Neuron (in vitro differentiated cells): ENCODE results near the gene CBR3.

Source experiments
- H2AFZ ChIP-seq: one replicate; pipeline ENCODE4 v1.6.1; 2013; ENCODE audit warnings: low read depth, mild to moderate bottlenecking, inconsistent platforms, low read length, moderate library complexity
- H3K27me3 ChIP-seq: one replicate; pipeline ENCODE4 v1.6.1; 2013; ENCODE audit warnings: low read length; ENCODE audit not compliant: insufficient read depth
- H3K36me3 ChIP-seq: one replicate; pipeline ENCODE4 v1.6.1; 2013; ENCODE audit warnings: low read length; ENCODE audit not compliant: insufficient read depth
- H3K4me1 ChIP-seq: one replicate; pipeline ENCODE4 v1.6.1; 2013; ENCODE audit warnings: low read length; ENCODE audit not compliant: insufficient read depth
- H3K4me3 ChIP-seq: 2 replicates; pipeline ENCODE4 v1.5.1; 2013; ENCODE audit warnings: mild to moderate bottlenecking, low read length, moderate library complexity
- H3K9me3 ChIP-seq: one replicate; pipeline ENCODE4 v1.6.1; 2013; ENCODE audit warnings: low read length

Gene CBR3

GRCh38 chr21:36186506-36187399 lies 51.9 kb downstream of the CBR3 start:
- Histone ChIP-seq H3K4me1 (peaks cover 8% of the 10 kb centered on the region), H2AFZ (no peak overlapping the region), H3K36me3 (no peaks in the 10 kb centered on the region), H3K27me3 (no peaks in the 10 kb centered on the region), H3K9me3 (no peaks in the 10 kb centered on the region), H3K4me3 (no peak overlapping the region)

GRCh38 chr21:36188081-36188681 lies 53.3 kb downstream of the CBR3 start:
- Histone ChIP-seq H2AFZ (no peak overlapping the region), H3K27me3 (no peaks in the 10 kb centered on the region), H3K4me1 (peaks cover 8% of the 10 kb centered on the region), H3K4me3 (no peak overlapping the region), H3K36me3 (no peaks in the 10 kb centered on the region), H3K9me3 (peaks cover 2% of the 10 kb centered on the region)

- peaks cover 2% of the 10 kb centered on the region for H3K9me3 ChIP-seq
- no peak overlapping the region for H2AFZ ChIP-seq
- H3K36me3 ChIP-seq: no peaks in the 10 kb centered on the region
- H3K4me3 ChIP-seq: no peak overlapping the region
- H3K27me3 ChIP-seq: no peaks in the 10 kb centered on the region
- H3K4me1 ChIP-seq: peaks cover 8% of the 10 kb centered on the region
Observed at GRCh38 chr21:36188937-36189336, 54.1 kb downstream of the CBR3 start.

GRCh38 chr21:36190736-36191135 lies 55.9 kb downstream of the CBR3 start:
- peaks cover 4% of the 10 kb centered on the region for H3K9me3 ChIP-seq
- no peaks in the 10 kb centered on the region for H3K27me3 ChIP-seq
- H2AFZ ChIP-seq: no peak overlapping the region
- no peaks in the 10 kb centered on the region for H3K36me3 ChIP-seq
- peaks cover 8% of the 10 kb centered on the region for H3K4me1 ChIP-seq
- no peak overlapping the region for H3K4me3 ChIP-seq

GRCh38 chr21:36193200-36193599 lies 58.3 kb downstream of the CBR3 start:
- Histone ChIP-seq H3K4me1 (peaks cover 8% of the 10 kb centered on the region), H3K27me3 (no peaks in the 10 kb centered on the region), H3K36me3 (no peaks in the 10 kb centered on the region), H3K9me3 (peaks cover 4% of the 10 kb centered on the region), H3K4me3 (no peak overlapping the region), H2AFZ (no peak overlapping the region)

GRCh38 chr21:36194024-36194423 lies 59.1 kb downstream of the CBR3 start:
- Histone ChIP-seq H3K9me3 (peaks cover 7% of the 10 kb centered on the region), H3K4me3 (no peak overlapping the region), H3K4me1 (no peaks in the 10 kb centered on the region), H2AFZ (no peak overlapping the region), H3K36me3 (no peaks in the 10 kb centered on the region), H3K27me3 (no peaks in the 10 kb centered on the region)

GRCh38 chr21:36195613-36196012 lies 60.7 kb downstream of the CBR3 start:
- no peaks in the 10 kb centered on the region for H3K4me1 ChIP-seq
- H3K36me3 ChIP-seq: no peaks in the 10 kb centered on the region
- no peak overlapping the region for H3K4me3 ChIP-seq
- H3K9me3 ChIP-seq: peaks cover 11% of the 10 kb centered on the region
- H3K27me3 ChIP-seq: no peaks in the 10 kb centered on the region
- H2AFZ ChIP-seq: no peak overlapping the region
